ENCODE results near the gene TGFBRAP1.

The TGFBRAP1 gene

GRCh38 chr2:105373895-105374401 lies 44.4 kb upstream of the TGFBRAP1 start:
- H3K4me1 ChIP-seq: peaks cover 0 to 7% (median 0%) of the 10 kb centered on the region in 10 experiments; a peak in 2 of 20 replicates
- H3K27me3 ChIP-seq: no peaks in the 10 kb centered on the region
- H3K4me2 ChIP-seq: no peak overlapping the region
- peaks cover 0 to 6% (median 0%) of the 10 kb centered on the region in 11 experiments; a peak in 1 of 22 replicates for H4K20me1 ChIP-seq
- TF ChIP-seq Cebpa-rat (IDR thresholded peaks at IDR 0.05): no peak
- H3K27ac ChIP-seq: no peak overlapping the region
- H3K9ac ChIP-seq: no peak overlapping the region
- no peak overlapping the region for H3K4me3 ChIP-seq
- no peaks in the 10 kb centered on the region for H3K36me3 ChIP-seq
- no peaks in the 10 kb centered on the region for H3K9me3 ChIP-seq (replicated peaks in 1 of 11)

- no peak overlapping the region for H3K4me3 ChIP-seq
- no peak overlapping the region for H3K9ac ChIP-seq
- peaks cover 0 to 7% (median 0%) of the 10 kb centered on the region in 10 experiments; a peak in 2 of 20 replicates for H3K4me1 ChIP-seq
- H3K27me3 ChIP-seq: no peaks in the 10 kb centered on the region
- no peak overlapping the region for H3K4me2 ChIP-seq
- peaks cover 0 to 6% (median 0%) of the 10 kb centered on the region in 11 experiments; a peak in 1 of 22 replicates for H4K20me1 ChIP-seq
- TF ChIP-seq Cebpa-rat (IDR thresholded peaks at IDR 0.05): no peak
- no peaks in the 10 kb centered on the region for H3K9me3 ChIP-seq (replicated peaks in 1 of 11)
- no peak overlapping the region for H3K27ac ChIP-seq
- H3K36me3 ChIP-seq: no peaks in the 10 kb centered on the region
Observed at GRCh38 chr2:105373344-105373781, 43.8 kb upstream of the TGFBRAP1 start.

GRCh38 chr2:105371810-105372209 lies 42.3 kb upstream of the TGFBRAP1 start:
- TF ChIP-seq Cebpa-rat (IDR thresholded peaks at IDR 0.05): no peak
- Histone ChIP-seq H3K9me3 (replicated peaks in 1 of 11) (no peaks in the 10 kb centered on the region), H3K27ac (no peak overlapping the region), H3K9ac (peak overlapping the region in 1 of 11 experiments; percentile 34; a peak in 1 of 22 replicates), H3K27me3 (no peaks in the 10 kb centered on the region), H3K4me2 (no peak overlapping the region), H4K20me1 (peaks cover 0 to 6% (median 0%) of the 10 kb centered on the region in 11 experiments; a peak in 1 of 22 replicates), H3K4me1 (peaks cover 0 to 7% (median 0%) of the 10 kb centered on the region in 10 experiments; a peak in 2 of 20 replicates), H3K36me3 (no peaks in the 10 kb centered on the region), H3K4me3 (no peak overlapping the region)

- H3K27me3 ChIP-seq: no peaks in the 10 kb centered on the region
- no peaks in the 10 kb centered on the region for H3K36me3 ChIP-seq
- TF ChIP-seq Cebpa-rat (IDR thresholded peaks at IDR 0.05): no peak
- no peak overlapping the region for H3K4me2 ChIP-seq
- peaks cover 0 to 7% (median 0%) of the 10 kb centered on the region in 10 experiments; a peak in 2 of 20 replicates for H3K4me1 ChIP-seq
- H3K27ac ChIP-seq: no peak overlapping the region
- peaks cover 0 to 6% (median 0%) of the 10 kb centered on the region in 11 experiments; a peak in 1 of 22 replicates for H4K20me1 ChIP-seq
- peak overlapping the region in 1 of 11 experiments; percentile 34; a peak in 1 of 22 replicates for H3K9ac ChIP-seq
- H3K4me3 ChIP-seq: no peak overlapping the region
- H3K9me3 ChIP-seq (replicated peaks in 1 of 11): no peaks in the 10 kb centered on the region
Observed at GRCh38 chr2:105371156-105371555, 41.6 kb upstream of the TGFBRAP1 start.

GRCh38 chr2:105369777-105370690 lies 40.5 kb upstream of the TGFBRAP1 start:
- peak overlapping the region in 10 of 11 experiments; percentile 18 to 78 (median 52); a peak in 18 of 22 replicates for H3K4me2 ChIP-seq
- H3K27me3 ChIP-seq: no peaks in the 10 kb centered on the region
- TF ChIP-seq Cebpa-rat (IDR thresholded peaks at IDR 0.05): no peak
- peaks cover 0 to 6% (median 0%) of the 10 kb centered on the region in 11 experiments; a peak in 1 of 22 replicates for H4K20me1 ChIP-seq
- H3K9me3 ChIP-seq (replicated peaks in 1 of 11): no peaks in the 10 kb centered on the region
- H3K4me3 ChIP-seq: no peak overlapping the region
- H3K36me3 ChIP-seq: no peaks in the 10 kb centered on the region
- no peak overlapping the region for H3K27ac ChIP-seq
- H3K9ac ChIP-seq: peak overlapping the region in 2 of 11 experiments; percentile 6 to 10; a peak in 3 of 22 replicates
- H3K4me1 ChIP-seq: peaks cover 0 to 10% (median 2%) of the 10 kb centered on the region in 10 experiments; a peak in 5 of 20 replicates

- TF ChIP-seq Cebpa-rat (IDR thresholded peaks at IDR 0.05): no peak
- Histone ChIP-seq H4K20me1 (no peaks in the 10 kb centered on the region), H3K27ac (no peak overlapping the region), H3K36me3 (no peaks in the 10 kb centered on the region), H3K4me1 (peaks cover 0 to 12% (median 3%) of the 10 kb centered on the region in 10 experiments; a peak in 5 of 20 replicates), H3K27me3 (no peaks in the 10 kb centered on the region), H3K4me3 (no peak overlapping the region), H3K4me2 (no peak overlapping the region), H3K9me3 (replicated peaks in 1 of 11) (no peaks in the 10 kb centered on the region), H3K9ac (no peak overlapping the region)
Observed at GRCh38 chr2:105368759-105369408, 39.3 kb upstream of the TGFBRAP1 start.

GRCh38 chr2:105365206-105365605 lies 35.7 kb upstream of the TGFBRAP1 start:
- Histone ChIP-seq H3K27me3 (no peaks in the 10 kb centered on the region), H3K9me3 (replicated peaks in 1 of 11) (no peaks in the 10 kb centered on the region), H3K27ac (no peak overlapping the region), H3K4me2 (peak overlapping the region in 1 of 11 experiments; percentile 1; a peak in 1 of 22 replicates), H3K4me1 (peaks cover 0 to 17% (median 5%) of the 10 kb centered on the region in 10 experiments; a peak in 10 of 20 replicates), H3K36me3 (peaks cover 0 to 15% (median 4%) of the 10 kb centered on the region in 11 experiments; a peak in 9 of 22 replicates), H3K4me3 (no peak overlapping the region), H3K9ac (no peak overlapping the region), H4K20me1 (peaks cover 0 to 5% (median 0%) of the 10 kb centered on the region in 11 experiments; a peak in 2 of 22 replicates)
- TF ChIP-seq Cebpa-rat (IDR thresholded peaks at IDR 0.05): no peak

GRCh38 chr2:105364436-105365139 lies 35.1 kb upstream of the TGFBRAP1 start:
- H3K4me3 ChIP-seq: no peak overlapping the region
- H3K9me3 ChIP-seq (replicated peaks in 1 of 11): no peaks in the 10 kb centered on the region
- TF ChIP-seq Cebpa-rat (IDR thresholded peaks at IDR 0.05): no peak
- H4K20me1 ChIP-seq: peaks cover 0 to 5% (median 0%) of the 10 kb centered on the region in 11 experiments; a peak in 2 of 22 replicates
- peaks cover 0 to 13% (median 5%) of the 10 kb centered on the region in 10 experiments; a peak in 9 of 20 replicates for H3K4me1 ChIP-seq
- no peaks in the 10 kb centered on the region for H3K27me3 ChIP-seq
- H3K36me3 ChIP-seq: peaks cover 3 to 21% (median 7%) of the 10 kb centered on the region in 11 experiments; a peak in 14 of 22 replicates
- H3K27ac ChIP-seq: no peak overlapping the region
- no peak overlapping the region for H3K9ac ChIP-seq
- peak overlapping the region in 1 of 11 experiments; percentile 1; a peak in 1 of 22 replicates for H3K4me2 ChIP-seq
